HG02763 (cell line): ENCODE data around the gene WDR76.

Experiments
- ATAC-seq: cut with Tn5 transposase; IDR thresholded peaks from one replicate; pipeline ENCODE4 v1.9.1; 2021; ENCODE audit warnings: mild to moderate bottlenecking, moderate library complexity; ENCODE audit not compliant: unreplicated experiment

WDR76 gene

GRCh38 chr15:43912208-43912607 is 85.4 kb downstream of the WDR76 start:
- no peak for ATAC-seq

DNA sequence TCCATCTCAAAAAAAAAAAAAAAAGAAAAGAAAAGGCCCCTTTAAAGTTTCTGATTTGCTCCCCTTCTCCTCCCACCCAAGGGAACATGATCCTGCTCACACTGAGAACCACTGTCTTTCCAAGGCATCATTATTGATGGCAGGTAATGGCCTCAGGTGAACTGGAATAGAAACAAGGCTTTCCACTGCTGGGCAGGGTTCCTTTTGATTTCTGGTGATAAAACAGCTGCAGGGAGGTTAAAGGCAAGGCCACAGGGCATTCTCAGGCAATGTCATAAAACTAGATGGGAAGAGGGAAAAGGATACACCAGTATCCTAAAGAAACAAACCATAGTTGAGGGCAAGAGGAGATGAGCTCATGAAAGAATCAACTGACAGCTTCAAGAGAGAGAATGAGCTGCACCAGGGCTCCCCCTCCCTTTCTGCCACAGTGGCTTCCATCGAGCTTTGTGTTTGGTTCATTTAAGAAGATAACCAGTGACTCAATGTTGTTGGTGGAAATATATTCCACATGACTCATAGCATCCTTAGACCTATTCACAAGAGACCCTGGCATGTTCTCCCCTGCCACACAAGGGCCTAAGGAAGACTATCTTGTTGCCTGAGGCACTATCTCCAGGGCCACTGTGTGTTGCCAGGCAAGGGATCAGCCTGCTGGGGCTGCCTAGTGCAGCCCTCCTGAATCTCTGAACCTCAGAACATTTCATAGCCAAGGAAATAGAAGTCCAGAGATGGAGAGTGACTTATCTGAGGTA is 86.4 kb downstream of the WDR76 start:
- no peak for ATAC-seq

- no peak for ATAC-seq
These were observed 87.1 kb downstream of the WDR76 start for GRCh38 chr15:43913941-43914340.

DNA sequence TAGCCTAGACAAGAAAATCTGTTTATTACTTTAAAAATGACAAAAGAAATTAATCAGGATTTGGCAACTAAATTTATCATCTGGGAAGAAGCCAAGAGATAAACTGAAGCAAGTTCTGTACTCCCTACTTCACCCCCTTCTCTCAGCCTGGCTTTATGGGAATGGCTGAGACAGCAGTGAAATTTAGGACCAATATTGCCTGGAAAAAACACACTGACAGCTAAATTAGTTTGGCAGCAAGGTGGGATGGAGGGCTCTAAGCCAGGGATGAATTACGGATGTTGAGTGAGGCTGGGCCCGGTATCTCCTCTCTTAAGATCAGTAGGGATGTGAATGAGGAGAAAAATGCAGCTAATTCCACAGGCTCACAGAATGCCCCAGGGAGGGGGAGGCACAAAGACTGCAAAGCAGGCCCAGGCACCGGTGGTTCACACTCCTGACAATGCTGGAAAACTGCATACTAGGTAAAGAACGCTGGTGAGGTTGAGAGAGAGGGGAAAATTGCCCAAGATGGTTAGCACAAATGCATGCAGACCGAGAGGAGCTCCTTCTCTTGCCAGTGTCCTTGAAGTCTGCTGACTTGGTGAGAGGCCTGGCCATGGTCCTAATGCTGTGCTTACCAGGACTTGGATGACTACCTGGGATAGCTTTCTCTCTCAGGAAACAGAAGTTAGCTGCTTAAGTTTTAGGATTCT is 89.0 kb downstream of the WDR76 start:
- ATAC-seq: no peak

- ATAC-seq: no peak
These were observed 89.5 kb downstream of the WDR76 start for GRCh38 chr15:43916326-43916660.
